GM10266 (cell line): ENCODE measurements around the gene SLC35G6.

Experiments used
- DNase-seq: peaks from one replicate; pipeline ENCODE4 v3.0.0; 2012; ENCODE audit errors: extremely low spot score
- TF ChIP-seq, protein P1 (sequence below): IDR thresholded peaks from 2 replicates; pipeline ENCODE4 v1.5.1; 2012; ENCODE audit warnings: mild to moderate bottlenecking, low read depth; ENCODE audit not compliant: control insufficient read depth, insufficient read depth; ENCODE audit errors: missing control alignments

Gene SLC35G6

DNA sequence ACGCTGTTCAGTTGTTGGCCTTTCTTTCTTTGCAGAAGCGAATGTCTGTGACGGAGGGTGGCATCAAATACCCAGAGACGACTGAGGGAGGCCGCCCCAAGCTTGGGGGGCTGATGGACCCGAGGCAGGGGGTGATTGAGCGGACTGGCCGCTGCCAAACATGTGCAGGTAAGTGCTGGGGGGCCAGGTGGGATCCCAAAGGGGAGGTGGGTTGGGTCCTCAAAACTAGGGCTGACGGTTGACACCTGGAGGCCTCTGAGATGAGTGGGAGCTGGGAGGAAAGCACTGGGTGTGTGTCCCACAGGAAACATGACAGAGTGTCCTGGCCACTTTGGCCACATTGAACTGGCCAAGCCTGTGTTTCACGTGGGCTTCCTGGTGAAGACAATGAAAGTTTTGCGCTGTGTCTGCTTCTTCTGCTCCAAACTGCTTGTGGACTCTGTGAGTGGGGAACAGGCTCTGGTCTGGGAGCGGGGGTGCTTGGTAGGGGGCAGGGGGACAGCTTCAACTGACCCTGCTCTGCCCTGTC is 14.7 kb downstream of the SLC35G6 start:
- no peak for DNase-seq
- TF ChIP-seq, protein P1, sequence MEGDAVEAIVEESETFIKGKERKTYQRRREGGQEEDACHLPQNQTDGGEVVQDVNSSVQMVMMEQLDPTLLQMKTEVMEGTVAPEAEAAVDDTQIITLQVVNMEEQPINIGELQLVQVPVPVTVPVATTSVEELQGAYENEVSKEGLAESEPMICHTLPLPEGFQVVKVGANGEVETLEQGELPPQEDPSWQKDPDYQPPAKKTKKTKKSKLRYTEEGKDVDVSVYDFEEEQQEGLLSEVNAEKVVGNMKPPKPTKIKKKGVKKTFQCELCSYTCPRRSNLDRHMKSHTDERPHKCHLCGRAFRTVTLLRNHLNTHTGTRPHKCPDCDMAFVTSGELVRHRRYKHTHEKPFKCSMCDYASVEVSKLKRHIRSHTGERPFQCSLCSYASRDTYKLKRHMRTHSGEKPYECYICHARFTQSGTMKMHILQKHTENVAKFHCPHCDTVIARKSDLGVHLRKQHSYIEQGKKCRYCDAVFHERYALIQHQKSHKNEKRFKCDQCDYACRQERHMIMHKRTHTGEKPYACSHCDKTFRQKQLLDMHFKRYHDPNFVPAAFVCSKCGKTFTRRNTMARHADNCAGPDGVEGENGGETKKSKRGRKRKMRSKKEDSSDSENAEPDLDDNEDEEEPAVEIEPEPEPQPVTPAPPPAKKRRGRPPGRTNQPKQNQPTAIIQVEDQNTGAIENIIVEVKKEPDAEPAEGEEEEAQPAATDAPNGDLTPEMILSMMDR: no peak

DNA sequence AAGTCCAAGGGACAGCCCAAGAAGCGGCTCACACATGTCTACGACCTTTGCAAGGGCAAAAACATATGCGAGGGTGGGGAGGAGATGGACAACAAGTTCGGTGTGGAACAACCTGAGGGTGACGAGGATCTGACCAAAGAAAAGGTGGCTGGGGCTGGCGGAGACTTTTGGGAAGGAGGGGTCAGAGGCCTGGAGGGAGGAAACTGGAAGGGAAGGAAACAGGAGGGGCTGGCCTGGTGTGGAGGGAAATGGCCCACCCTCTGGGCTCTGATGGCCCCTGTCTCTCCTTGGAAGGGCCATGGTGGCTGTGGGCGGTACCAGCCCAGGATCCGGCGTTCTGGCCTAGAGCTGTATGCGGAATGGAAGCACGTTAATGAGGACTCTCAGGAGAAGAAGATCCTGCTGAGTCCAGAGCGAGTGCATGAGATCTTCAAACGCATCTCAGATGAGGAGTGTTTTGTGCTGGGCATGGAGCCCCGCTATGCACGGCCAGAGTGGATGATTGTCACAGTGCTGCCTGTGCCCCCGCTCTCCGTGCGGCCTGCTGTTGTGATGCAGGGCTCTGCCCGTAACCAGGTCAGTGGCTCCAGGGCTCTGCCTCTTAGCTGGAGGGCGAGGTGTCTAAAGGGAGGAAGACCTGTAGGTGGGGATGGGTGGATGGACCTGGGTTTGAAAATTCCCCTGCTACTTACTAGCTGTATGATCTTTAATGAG is 15.4 kb downstream of the SLC35G6 start:
- TF ChIP-seq, protein P1: no peak
- no peak for DNase-seq

GRCh38 chr17:7497228-7497627 is 16.0 kb downstream of the SLC35G6 start:
- TF ChIP-seq, protein P1: no peak
- DNase-seq: no peak

DNA sequence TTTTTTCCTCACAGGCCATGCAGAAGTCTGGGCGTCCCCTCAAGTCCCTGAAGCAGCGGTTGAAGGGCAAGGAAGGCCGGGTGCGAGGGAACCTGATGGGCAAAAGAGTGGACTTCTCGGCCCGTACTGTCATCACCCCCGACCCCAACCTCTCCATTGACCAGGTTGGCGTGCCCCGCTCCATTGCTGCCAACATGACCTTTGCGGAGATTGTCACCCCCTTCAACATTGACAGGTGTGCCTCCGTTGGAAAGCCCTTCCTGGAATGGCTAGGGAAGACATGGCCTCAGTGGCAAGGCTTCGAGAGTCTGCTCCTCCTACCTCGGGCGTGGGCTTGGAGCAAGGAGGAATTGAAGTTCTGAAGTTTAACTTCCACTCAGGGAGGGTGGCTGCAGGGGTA is 16.4 kb downstream of the SLC35G6 start:
- DNase-seq: no peak
- TF ChIP-seq, protein P1: no peak

DNA sequence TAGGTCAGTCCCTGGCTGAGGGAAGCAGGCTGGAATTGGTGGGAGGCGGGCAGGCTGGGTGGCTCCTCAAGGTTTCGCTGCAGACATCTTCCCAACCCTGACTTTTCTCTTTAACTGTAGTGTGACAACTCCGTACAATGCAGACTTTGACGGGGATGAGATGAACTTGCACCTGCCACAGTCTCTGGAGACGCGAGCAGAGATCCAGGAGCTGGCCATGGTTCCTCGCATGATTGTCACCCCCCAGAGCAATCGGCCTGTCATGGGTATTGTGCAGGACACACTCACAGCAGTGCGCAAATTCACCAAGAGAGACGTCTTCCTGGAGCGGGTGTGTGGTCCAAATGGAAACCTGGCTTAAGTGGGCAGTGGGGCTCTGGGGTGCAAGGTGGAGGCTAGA is 17.9 kb downstream of the SLC35G6 start:
- TF ChIP-seq, protein P1: no peak
- DNase-seq: no peak

- TF ChIP-seq, protein P1: no peak
- no peak for DNase-seq
Measured at GRCh38 chr17:7501729-7502128, 20.5 kb downstream of the SLC35G6 start.

GRCh38 chr17:7502171-7502847 is 21.1 kb downstream of the SLC35G6 start:
- TF ChIP-seq, protein P1: no peak
- DNase-seq: no peak
